ENCODE data around the gene OTOG. TPM values are rescaled to one million over a fixed set of nuclear protein-coding genes. Genes with fewer than 3 reads are reported as not detected.

The OTOG gene
- total and polyA plus RNA-seq, 9 donors = not detected

- H3K36me3 ChIP-seq = no peaks in the 10 kb centered on the region
- H3K27ac ChIP-seq = no peak overlapping the region
- H3K4me1 ChIP-seq (ENCODE audit: insufficient read depth) = no peaks in the 10 kb centered on the region
- intact Hi-C loops (cut with DNase I) = no loop called here
- H3K27me3 ChIP-seq = no peaks in the 10 kb centered on the region
- WGBS, 3 donors = 67 to 80% (median 80%) methylated on average over 4 of the region's 4 CpGs
- H3K9me3 ChIP-seq = no peaks in the 10 kb centered on the region
- DNase-seq = no peak
- no peak overlapping the region for H3K4me3 ChIP-seq
- TF ChIP-seq POLR2A (IDR thresholded peaks at IDR 0.05) = no peak
Measured at GRCh38 chr11:17514476-17514875, 32.6 kb upstream of the OTOG start.

- no peaks in the 10 kb centered on the region for H3K9me3 ChIP-seq
- H3K27ac ChIP-seq = no peak overlapping the region
- 35 to 38% (median 38%) methylated on average over 5 of the region's 5 CpGs for WGBS, 3 donors
- H3K27me3 ChIP-seq = no peaks in the 10 kb centered on the region
- intact Hi-C loops (cut with DNase I) = no loop called here
- H3K36me3 ChIP-seq = no peaks in the 10 kb centered on the region
- no peak for DNase-seq
- no peak overlapping the region for H3K4me3 ChIP-seq
- TF ChIP-seq CTCF (IDR thresholded peaks at IDR 0.05) (no peak), POLR2A (IDR thresholded peaks at IDR 0.05) (no peak), EP300 (IDR thresholded peaks at IDR 0.05) (no peak)
- H3K4me1 ChIP-seq (ENCODE audit: insufficient read depth) = no peaks in the 10 kb centered on the region
Measured at GRCh38 chr11:17515443-17516176, 31.4 kb upstream of the OTOG start.

- H3K36me3 ChIP-seq = no peaks in the 10 kb centered on the region
- H3K4me1 ChIP-seq (ENCODE audit: insufficient read depth) = no peaks in the 10 kb centered on the region
- H3K4me3 ChIP-seq = no peak overlapping the region
- no peak for TF ChIP-seq EP300 (IDR thresholded peaks at IDR 0.05)
- no peak for TF ChIP-seq CTCF (IDR thresholded peaks at IDR 0.05)
- no peak for TF ChIP-seq POLR2A (IDR thresholded peaks at IDR 0.05)
- 92 to 97% (median 92%) methylated on average over 7 of the region's 7 CpGs for WGBS, 3 donors
- no peak for DNase-seq
- no peaks in the 10 kb centered on the region for H3K9me3 ChIP-seq
- intact Hi-C loops (cut with DNase I) = no loop called here
- H3K27ac ChIP-seq = no peak overlapping the region
- no peaks in the 10 kb centered on the region for H3K27me3 ChIP-seq
Measured at GRCh38 chr11:17516551-17517150, 30.4 kb upstream of the OTOG start.

- no peaks in the 10 kb centered on the region for H3K36me3 ChIP-seq
- WGBS, 3 donors = 88 to 94% (median 92%) methylated on average over 10 of the region's 10 CpGs
- H3K27me3 ChIP-seq = no peaks in the 10 kb centered on the region
- no peaks in the 10 kb centered on the region for H3K4me1 ChIP-seq (ENCODE audit: insufficient read depth)
- DNase-seq = no peak
- H3K27ac ChIP-seq = no peak overlapping the region
- intact Hi-C loops (cut with DNase I) = no loop called here
- TF ChIP-seq CTCF (IDR thresholded peaks at IDR 0.05) (no peak), POLR2A (IDR thresholded peaks at IDR 0.05) (no peak), EP300 (IDR thresholded peaks at IDR 0.05) (no peak)
- no peak overlapping the region for H3K4me3 ChIP-seq
- no peaks in the 10 kb centered on the region for H3K9me3 ChIP-seq
Measured at GRCh38 chr11:17517186-17517585, 29.9 kb upstream of the OTOG start.

- Histone ChIP-seq H3K27me3 (no peaks in the 10 kb centered on the region), H3K4me3 (no peak overlapping the region), H3K9me3 (no peaks in the 10 kb centered on the region), H3K4me1 (ENCODE audit: insufficient read depth) (no peaks in the 10 kb centered on the region), H3K27ac (no peak overlapping the region), H3K36me3 (no peaks in the 10 kb centered on the region)
- intact Hi-C loops (cut with DNase I) = no loop called here
- no peak for TF ChIP-seq CTCF (IDR thresholded peaks at IDR 0.05)
- no peak for TF ChIP-seq POLR2A (IDR thresholded peaks at IDR 0.05)
- TF ChIP-seq EP300 (IDR thresholded peaks at IDR 0.05) = no peak
- DNase-seq = no peak
- 79 to 85% (median 81%) methylated on average over 2 of the region's 2 CpGs for WGBS, 3 donors
Measured at GRCh38 chr11:17518366-17518765, 28.7 kb upstream of the OTOG start.

Data from ovary (tissue), 9 donors.